Measurements from ENCODE around the gene DNM3. TPM values are rescaled to one million over a fixed set of nuclear protein-coding genes. Genes with fewer than 3 reads are reported as not detected.

The DNM3 gene
- total and polyA plus RNA-seq, 2 of the 8 experiments (the other 6 are each of a cell fraction or from before 2014, with no cell fraction given): 2.0 to 8.5 TPM

DNA sequence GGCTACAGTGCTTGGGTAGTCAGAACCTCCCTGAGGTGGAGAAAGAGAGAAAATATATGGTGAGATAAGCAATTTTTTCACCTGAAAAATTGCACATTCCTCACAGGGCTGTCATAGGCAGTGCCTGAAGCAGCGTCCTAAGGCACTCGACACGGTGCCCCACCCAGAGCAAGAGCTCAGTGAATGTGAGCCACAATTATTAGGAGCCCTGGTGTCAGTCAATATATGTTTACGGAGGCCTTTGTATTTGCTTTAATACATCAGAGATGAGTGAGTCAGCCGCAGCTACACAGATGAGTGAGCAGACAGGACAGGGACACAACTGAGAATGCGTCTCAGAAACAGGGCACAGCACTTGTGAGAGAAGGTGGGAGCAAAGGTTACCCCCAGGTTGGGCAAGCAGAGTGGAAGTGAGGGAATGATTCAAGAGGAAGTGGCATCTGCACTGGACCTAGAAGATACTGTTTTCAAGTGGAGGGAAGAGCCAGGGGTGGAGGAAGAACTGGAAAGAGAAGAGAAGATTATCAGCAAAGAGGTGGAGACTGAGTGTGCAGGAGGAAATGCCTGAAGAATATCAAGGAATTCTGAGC lies 607.8 kb downstream of the DNM3 start:
- no peak for TF ChIP-seq TBP (IDR thresholded peaks at IDR 0.05; ENCODE audit: low read depth, low read length)
- no peak for TF ChIP-seq SIX5 (IDR thresholded peaks at IDR 0.05; ENCODE audit: low read depth, low read length)
- TF ChIP-seq CHD1 (IDR thresholded peaks at IDR 0.05; ENCODE audit: low read depth, low read length): no peak
- no peak for TF ChIP-seq RFX5 (IDR thresholded peaks at IDR 0.05; ENCODE audit: borderline replicate concordance, low read depth, low read length)
- Histone ChIP-seq H3K27ac (ENCODE audit: low read depth, low read length) (no peak overlapping the region), H3K79me2 (ENCODE audit: control insufficient read depth in 1 of 2, insufficient read depth in 2 of 2, low read length in 2 of 2) (no peaks in the 10 kb centered on the region), H3K27me3 (replicated peaks in 1 of 4; ENCODE audit: control insufficient read depth in 3 of 4, extremely low read depth in 1 of 4, insufficient read depth in 3 of 4, low read length in 3 of 4) (peaks cover 0 to 2% (median 0%) of the 10 kb centered on the region in 4 experiments; a peak in 1 of 7 replicates), H2BK5ac (ENCODE audit: low read depth, low read length) (no peak overlapping the region), H4K91ac (replicated peaks; ENCODE audit: insufficient read length, low read length) (no peak overlapping the region), H2AK5ac (ENCODE audit: low read depth, low read length) (no peak overlapping the region), H2BK12ac (ENCODE audit: low read depth, low read length) (no peak overlapping the region), H3K79me1 (ENCODE audit: low read depth, low read length) (no peaks in the 10 kb centered on the region), H3K4me2 (ENCODE audit: insufficient read depth in 1 of 2, low read depth in 2 of 2, low read length in 2 of 2) (no peak overlapping the region), H2BK20ac (ENCODE audit: low read length) (no peak overlapping the region), H3K4me1 (replicated peaks in 1 of 4; ENCODE audit: control insufficient read depth in 3 of 4, insufficient read depth in 4 of 4, low read length in 3 of 4) (no peaks in the 10 kb centered on the region), H3K18ac (ENCODE audit: extremely low read depth, low read length) (no peak overlapping the region), H2BK120ac (replicated peaks; ENCODE audit: low read depth, low read length) (no peak overlapping the region), H3K9me3 (ENCODE audit: insufficient read depth in 2 of 2, low read depth in 1 of 2, low read length in 1 of 2) (no peaks in the 10 kb centered on the region), H2BK15ac (ENCODE audit: low read length) (0 out of 2 replicates have a peak overlapping the region, but pooled peaks have one; percentile 14), H3K36me3 (ENCODE audit: control insufficient read depth in 2 of 4, insufficient read depth in 4 of 4, low read length in 3 of 4) (no peaks in the 10 kb centered on the region), H3K56ac (replicated peaks; ENCODE audit: insufficient read length, low read depth, low read length) (no peak overlapping the region), H3K14ac (ENCODE audit: insufficient read length) (no peak overlapping the region), H2AFZ (ENCODE audit: low read length) (0 out of 2 replicates have a peak overlapping the region, but pooled peaks have one; percentile 59), H3K23me2 (ENCODE audit: low read depth, low read length) (no peaks in the 10 kb centered on the region), H4K20me1 (replicated peaks in 1 of 2; ENCODE audit: control insufficient read depth in 1 of 2, insufficient read depth in 2 of 2, low read length in 2 of 2) (no peaks in the 10 kb centered on the region), H3K9ac (replicated peaks in 1 of 4; ENCODE audit: extremely low read depth in 1 of 4, low read depth in 3 of 4, low read length in 3 of 4) (no peak overlapping the region), H4K5ac (ENCODE audit: insufficient read length, low read depth, low read length) (no peak overlapping the region), H3K23ac (ENCODE audit: insufficient read length) (no peak overlapping the region), H4K8ac (ENCODE audit: extremely low read depth, insufficient read depth, low read length) (no peak overlapping the region), H3K4me3 (ENCODE audit: extremely low read depth in 1 of 4, insufficient read depth in 2 of 4, low read depth in 3 of 4, low read length in 4 of 4) (no peak overlapping the region), H3K4ac (replicated peaks; ENCODE audit: insufficient read length, low read depth, low read length) (no peak overlapping the region)
- ChIA-PET CTCF (ENCODE audit: partially characterized antibody) (interaction anchor here (0.7 to 5.2 kb wide), 10 partner anchors 11 to 279 kb away, joined by 3 to 39 read pairs (median 4); no protein-coding TSS in a partner anchor), POLR2A (ENCODE audit: partially characterized antibody) (no interaction called here)
- WGBS, 2 experiments (ENCODE audit: extremely low coverage in 1 of 2, insufficient coverage in 1 of 2, insufficient read length in 1 of 2, insufficient replicate concordance in 2 of 2, low coverage in 1 of 2, low lambda C conversion rate in 2 of 2, missing lambda C conversion rate in 1 of 2): 84% methylated on average over 6 of the region's 6 CpGs; no CpG with 5 or more reads in 1 of the 2 experiments
- DNase-seq (ENCODE audit: low read depth in 1 of 2, low spot score in 2 of 2): no peak
- no peak for FAIRE-seq

Data from H1 (cell line).